ENCODE results near the gene PPP1R9A.

Gene PPP1R9A

GRCh38 chr7:95102662-95103061 is 195.3 kb downstream of the PPP1R9A start:
- no peaks in the 10 kb centered on the region for H3K9me2 ChIP-seq (replicated peaks; ENCODE audit: insufficient read depth, low read length)
- no peak overlapping the region for H3K4me2 ChIP-seq (ENCODE audit: low read depth, low read length, poor library complexity, severe bottlenecking)
- H4K20me1 ChIP-seq (ENCODE audit: low read depth, low read length), result no peaks in the 10 kb centered on the region
- H3F3A ChIP-seq (ENCODE audit: insufficient read depth), result no peaks in the 10 kb centered on the region
- H3K27ac ChIP-seq (ENCODE audit: low read depth, low read length), result no peak overlapping the region
- no peaks in the 10 kb centered on the region for H3K27me3 ChIP-seq (ENCODE audit: low read length)
- no peaks in the 10 kb centered on the region for H3K9me3 ChIP-seq (ENCODE audit: insufficient read depth, low read length)
- no peaks in the 10 kb centered on the region for H3K79me2 ChIP-seq (ENCODE audit: insufficient read depth, low read length)
- no peaks in the 10 kb centered on the region for H3K36me3 ChIP-seq (ENCODE audit: low read length)
- TF ChIP-seq CTCF (IDR thresholded peaks at IDR 0.05; ENCODE audit: insufficient read depth, low read length, poor library complexity, severe bottlenecking), result no peak
- no peak for TF ChIP-seq EZH2phosphoT487 (conservative IDR thresholded peaks at IDR 0.05; ENCODE audit: low read length)
- no peak overlapping the region for H3K4me3 ChIP-seq (ENCODE audit: insufficient read depth, low read length, poor library complexity, severe bottlenecking)
- no peak overlapping the region for H2AFZ ChIP-seq (ENCODE audit: low read depth, low read length, severe bottlenecking)
- H3K9ac ChIP-seq (ENCODE audit: low read length), result no peak overlapping the region

GRCh38 chr7:95104739-95105138 is 197.3 kb downstream of the PPP1R9A start:
- Histone ChIP-seq H3K79me2 (ENCODE audit: insufficient read depth, low read length) (no peaks in the 10 kb centered on the region), H3K27ac (ENCODE audit: low read depth, low read length) (no peak overlapping the region), H3F3A (ENCODE audit: insufficient read depth) (no peaks in the 10 kb centered on the region), H4K20me1 (ENCODE audit: low read depth, low read length) (no peaks in the 10 kb centered on the region), H3K9me3 (ENCODE audit: insufficient read depth, low read length) (no peaks in the 10 kb centered on the region), H3K4me2 (ENCODE audit: low read depth, low read length, poor library complexity, severe bottlenecking) (no peak overlapping the region), H3K4me3 (ENCODE audit: insufficient read depth, low read length, poor library complexity, severe bottlenecking) (no peak overlapping the region), H3K27me3 (ENCODE audit: low read length) (no peaks in the 10 kb centered on the region), H3K9me2 (replicated peaks; ENCODE audit: insufficient read depth, low read length) (no peaks in the 10 kb centered on the region), H2AFZ (ENCODE audit: low read depth, low read length, severe bottlenecking) (no peak overlapping the region), H3K36me3 (ENCODE audit: low read length) (no peaks in the 10 kb centered on the region), H3K9ac (ENCODE audit: low read length) (no peak overlapping the region)
- TF ChIP-seq CTCF (IDR thresholded peaks at IDR 0.05; ENCODE audit: insufficient read depth, low read length, poor library complexity, severe bottlenecking), result no peak
- TF ChIP-seq EZH2phosphoT487 (conservative IDR thresholded peaks at IDR 0.05; ENCODE audit: low read length), result no peak

DNA sequence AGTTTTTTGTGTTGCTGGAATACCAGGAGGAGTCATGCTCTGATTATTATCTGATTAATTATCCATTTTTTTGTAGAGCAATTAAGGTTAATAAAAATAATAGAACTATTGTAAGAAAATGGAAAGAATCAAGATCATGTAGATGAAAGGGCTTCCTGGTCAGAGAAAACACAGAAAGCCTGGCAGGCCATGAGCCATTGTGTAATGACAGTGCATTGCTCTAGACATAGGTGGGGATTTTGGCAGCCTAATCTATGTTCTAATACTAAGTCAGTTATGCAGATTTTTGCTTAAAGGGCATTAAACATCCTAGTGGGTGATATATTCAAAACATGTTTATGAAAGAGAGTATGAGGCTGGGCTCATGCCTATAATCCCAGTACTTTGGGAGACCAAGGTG is 198.2 kb downstream of the PPP1R9A start:
- H3K9me2 ChIP-seq (replicated peaks; ENCODE audit: insufficient read depth, low read length), result no peaks in the 10 kb centered on the region
- no peak overlapping the region for H3K9ac ChIP-seq (ENCODE audit: low read length)
- no peaks in the 10 kb centered on the region for H3K36me3 ChIP-seq (ENCODE audit: low read length)
- H4K20me1 ChIP-seq (ENCODE audit: low read depth, low read length), result no peaks in the 10 kb centered on the region
- H3K4me2 ChIP-seq (ENCODE audit: low read depth, low read length, poor library complexity, severe bottlenecking), result no peak overlapping the region
- no peak overlapping the region for H2AFZ ChIP-seq (ENCODE audit: low read depth, low read length, severe bottlenecking)
- TF ChIP-seq CTCF (IDR thresholded peaks at IDR 0.05; ENCODE audit: insufficient read depth, low read length, poor library complexity, severe bottlenecking) (no peak), EZH2phosphoT487 (conservative IDR thresholded peaks at IDR 0.05; ENCODE audit: low read length) (no peak)
- H3K9me3 ChIP-seq (ENCODE audit: insufficient read depth, low read length), result no peaks in the 10 kb centered on the region
- no peaks in the 10 kb centered on the region for H3K79me2 ChIP-seq (ENCODE audit: insufficient read depth, low read length)
- 0 out of 2 replicates have a peak, but pooled peaks cover 2% of the 10 kb centered on the region for H3K27me3 ChIP-seq (ENCODE audit: low read length)
- H3K27ac ChIP-seq (ENCODE audit: low read depth, low read length), result no peak overlapping the region
- H3K4me3 ChIP-seq (ENCODE audit: insufficient read depth, low read length, poor library complexity, severe bottlenecking), result no peak overlapping the region
- H3F3A ChIP-seq (ENCODE audit: insufficient read depth), result no peaks in the 10 kb centered on the region

Measured in SU-DHL-6 (cell line).